ENCODE results near the gene FGR. TPM values are rescaled to one million over a fixed set of nuclear protein-coding genes. Genes with fewer than 3 reads are reported as not detected.

Gene FGR
- total and polyA plus RNA-seq, 2 experiments from 2014 or later: 0.53 to 0.56 TPM

GRCh38 chr1:27646676-27647075 lies 11.7 kb upstream of the FGR start:
- no peak overlapping the region for H3K4me2 ChIP-seq
- no peaks in the 10 kb centered on the region for H3K36me3 ChIP-seq (ENCODE audit: insufficient read depth)
- H4K20me1 ChIP-seq (replicated peaks; ENCODE audit: insufficient read depth): no peaks in the 10 kb centered on the region
- H3K4me3 ChIP-seq: no peak overlapping the region
- no peaks in the 10 kb centered on the region for H3K36me3 Mint-ChIP-seq (ENCODE audit: low read depth)
- no peak overlapping the region for H3K4me3 Mint-ChIP-seq
- no peak overlapping the region for H2AFZ ChIP-seq
- peaks cover 25% of the 10 kb centered on the region for H3K4me1 Mint-ChIP-seq
- H3K9me3 Mint-ChIP-seq: no peaks in the 10 kb centered on the region; the same call in 2 of the 3 replicates
- no peak for DNase-seq (ENCODE audit: low spot score)
- no peaks in the 10 kb centered on the region for H3K27me3 ChIP-seq (ENCODE audit: insufficient read depth)
- no peak for ATAC-seq
- H3K27ac ChIP-seq (ENCODE audit: low read depth): no peak overlapping the region
- no peak overlapping the region for H3K27ac Mint-ChIP-seq
- no peaks in the 10 kb centered on the region for H3K79me2 ChIP-seq (replicated peaks; ENCODE audit: insufficient read depth)
- no peaks in the 10 kb centered on the region; the same call in 1 of the 2 replicates for H3K9me2 ChIP-seq (ENCODE audit: insufficient read depth)
- peaks cover 9% of the 10 kb centered on the region; the same call in 1 of the 2 replicates for H3F3A ChIP-seq (replicated peaks; ENCODE audit: low read depth)
- H3K27me3 Mint-ChIP-seq (ENCODE audit: insufficient read depth, low read depth, poor library complexity): peaks cover 6% of the 10 kb centered on the region
- H3K4me1 ChIP-seq (ENCODE audit: insufficient read depth): peaks cover 15% of the 10 kb centered on the region
- no peak for TF ChIP-seq ZNF331 (CRISPR knock-in tag; IDR thresholded peaks at IDR 0.05; ENCODE audit: low read depth)
- no peak for TF ChIP-seq POLR2AphosphoS5 (IDR thresholded peaks at IDR 0.05; ENCODE audit: low read depth)
- no peak for TF ChIP-seq CTCF (conservative IDR thresholded peaks at IDR 0.05; ENCODE audit: low read depth in 2 of 2)
- no peak for TF ChIP-seq ZNF114 (CRISPR knock-in tag; IDR thresholded peaks at IDR 0.05)
- no peak for TF ChIP-seq REST (IDR thresholded peaks at IDR 0.05; ENCODE audit: unreplicated experiment)
- TF ChIP-seq EZH2 (IDR thresholded peaks at IDR 0.05; ENCODE audit: low read depth, unreplicated experiment): no peak
- TF ChIP-seq JUNB (IDR thresholded peaks at IDR 0.05; ENCODE audit: unreplicated experiment): no peak
- no peak for TF ChIP-seq ZNF462 (CRISPR knock-in tag; IDR thresholded peaks at IDR 0.05)
- no peak for TF ChIP-seq ETS1 (IDR thresholded peaks at IDR 0.05)
- no peak for TF ChIP-seq CREB1 (CRISPR knock-in tag; IDR thresholded peaks at IDR 0.05; ENCODE audit: low read depth)
- no peak for TF ChIP-seq STAT1 (IDR thresholded peaks at IDR 0.05; ENCODE audit: unreplicated experiment)
- TF ChIP-seq EZH2phosphoT487 (IDR thresholded peaks at IDR 0.05; ENCODE audit: unreplicated experiment): no peak
- no peak for TF ChIP-seq NANOG (IDR thresholded peaks at IDR 0.05; ENCODE audit: borderline replicate concordance)

Data from GM23338 (cell line).